Hematopoietic multipotent progenitor cell treated with erythropoietin and hydrocortisone succinate and interleukin-3 and kit ligand, for 4 days (in vitro differentiated cells): ENCODE data around the gene ARHGAP44.
"Not testable (repeated sequence)": the region's sequence is repeated elsewhere in the genome, so short reads cannot be mapped to it uniquely, and the experiment has no call there.

Experiments
- DNase-seq: peaks from one replicate; pipeline ENCODE4 v3.0.0-alpha.2; 2015

ARHGAP44 gene

DNA sequence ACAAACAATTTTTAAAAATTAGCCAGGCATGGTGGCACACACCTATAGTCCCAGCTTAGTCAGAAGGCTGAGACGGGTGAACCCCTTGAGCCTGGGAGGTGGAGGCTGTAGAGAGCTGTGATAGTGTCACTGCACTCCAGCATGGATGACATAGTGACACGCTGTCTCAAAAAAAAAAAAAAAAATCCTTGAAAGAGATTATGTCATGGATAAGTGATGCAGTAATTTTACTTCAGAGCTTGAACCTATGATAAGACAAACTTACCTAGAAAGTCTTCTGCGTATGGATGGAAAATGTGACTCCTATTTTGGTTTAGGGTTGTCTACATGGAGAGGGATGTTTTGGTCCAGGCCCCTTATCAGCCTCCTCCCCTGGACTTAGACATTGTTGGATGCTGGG lies 176.7 kb downstream of the ARHGAP44 start:
- DNase-seq = no peak

DNA sequence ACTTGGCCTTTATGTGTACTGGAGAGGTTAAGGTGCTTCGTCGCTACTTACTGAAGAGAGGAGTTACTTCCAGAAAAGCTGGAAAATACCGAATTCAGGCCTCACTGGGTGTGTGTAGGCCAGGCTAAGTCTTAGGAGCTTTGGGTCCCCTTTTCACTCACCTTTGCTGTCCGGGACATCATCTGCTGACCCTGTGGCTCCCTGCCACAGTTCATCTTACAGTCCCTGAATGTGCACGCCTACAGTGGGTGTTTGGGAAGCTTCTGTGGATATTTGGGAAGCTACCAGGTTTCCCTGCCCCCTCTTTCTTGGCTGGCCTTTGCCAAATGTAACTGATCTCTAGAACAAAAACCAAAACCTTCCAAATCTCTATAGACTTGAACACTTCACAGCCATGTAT lies 177.1 kb downstream of the ARHGAP44 start:
- DNase-seq = no peak

DNA sequence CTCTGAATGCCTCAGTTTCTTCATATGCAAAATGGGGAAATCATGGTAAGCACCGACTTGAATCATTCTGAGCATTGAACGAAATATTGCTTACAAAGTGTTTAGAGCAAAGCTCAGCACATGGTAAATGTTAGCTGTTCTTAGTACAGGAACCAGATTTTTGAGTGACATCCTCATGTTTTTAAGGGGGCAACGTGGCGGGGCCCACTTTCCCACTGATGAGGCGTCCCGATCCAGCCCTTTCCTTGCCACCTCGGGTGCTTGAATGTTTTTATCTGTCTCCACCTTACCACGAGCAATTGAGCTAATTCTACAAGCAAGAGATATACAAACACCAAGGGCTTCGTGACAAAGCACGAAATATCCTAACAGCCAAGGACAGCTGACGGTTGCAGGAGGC lies 178.7 kb downstream of the ARHGAP44 start:
- DNase-seq = no peak

DNA sequence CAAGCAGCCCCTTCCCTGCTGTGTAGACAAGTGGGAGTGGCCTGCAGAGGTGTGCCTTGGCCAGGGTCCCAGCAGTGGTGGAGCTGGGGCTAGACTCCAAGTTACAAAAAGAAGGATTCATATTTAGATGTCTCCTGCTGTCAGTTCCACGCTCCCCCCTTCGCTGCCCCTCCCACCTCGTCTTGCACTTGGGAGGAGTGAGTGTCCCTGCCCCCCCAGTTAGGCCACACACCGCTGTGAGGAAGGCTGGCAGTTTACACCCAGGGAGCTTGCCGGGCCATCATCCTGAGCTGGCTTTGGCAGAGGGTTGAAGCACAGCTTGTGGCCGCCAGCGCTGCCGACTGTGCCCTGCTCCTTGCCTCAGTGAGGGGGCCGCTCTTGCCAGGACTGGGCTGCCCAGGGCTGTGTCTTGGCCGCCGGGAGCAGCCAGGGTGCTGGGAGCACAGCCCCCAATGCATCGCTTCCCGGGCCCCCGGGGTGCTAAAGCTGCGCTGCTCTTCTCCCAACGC lies 184.3 kb downstream of the ARHGAP44 start:
- no peak for DNase-seq

DNA sequence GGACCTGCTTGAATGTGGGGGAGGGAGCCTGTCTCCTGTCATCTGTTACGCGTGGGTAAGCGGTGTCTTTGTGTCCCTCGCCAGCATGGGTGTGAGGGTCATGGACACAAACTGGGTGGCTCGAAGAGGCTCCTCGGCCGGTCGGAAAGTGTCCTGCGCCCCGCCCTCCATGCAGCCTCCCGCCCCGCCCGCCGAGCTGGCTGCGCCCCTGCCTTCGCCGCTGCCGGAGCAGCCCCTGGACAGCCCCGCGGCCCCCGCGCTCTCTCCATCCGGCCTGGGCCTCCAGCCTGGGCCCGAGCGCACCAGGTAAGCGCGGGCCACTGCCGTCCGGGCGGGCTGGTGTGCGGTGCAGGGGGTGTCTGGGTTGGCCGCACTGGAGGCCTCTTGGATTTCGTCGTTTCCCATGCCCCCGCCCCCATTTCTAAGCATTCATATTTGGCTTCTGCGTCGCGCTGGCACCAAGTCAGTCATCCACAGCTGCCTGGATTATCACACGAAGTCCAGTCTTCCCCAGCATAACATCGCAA lies 184.8 kb downstream of the ARHGAP44 start:
- DNase-seq = no peak

DNA sequence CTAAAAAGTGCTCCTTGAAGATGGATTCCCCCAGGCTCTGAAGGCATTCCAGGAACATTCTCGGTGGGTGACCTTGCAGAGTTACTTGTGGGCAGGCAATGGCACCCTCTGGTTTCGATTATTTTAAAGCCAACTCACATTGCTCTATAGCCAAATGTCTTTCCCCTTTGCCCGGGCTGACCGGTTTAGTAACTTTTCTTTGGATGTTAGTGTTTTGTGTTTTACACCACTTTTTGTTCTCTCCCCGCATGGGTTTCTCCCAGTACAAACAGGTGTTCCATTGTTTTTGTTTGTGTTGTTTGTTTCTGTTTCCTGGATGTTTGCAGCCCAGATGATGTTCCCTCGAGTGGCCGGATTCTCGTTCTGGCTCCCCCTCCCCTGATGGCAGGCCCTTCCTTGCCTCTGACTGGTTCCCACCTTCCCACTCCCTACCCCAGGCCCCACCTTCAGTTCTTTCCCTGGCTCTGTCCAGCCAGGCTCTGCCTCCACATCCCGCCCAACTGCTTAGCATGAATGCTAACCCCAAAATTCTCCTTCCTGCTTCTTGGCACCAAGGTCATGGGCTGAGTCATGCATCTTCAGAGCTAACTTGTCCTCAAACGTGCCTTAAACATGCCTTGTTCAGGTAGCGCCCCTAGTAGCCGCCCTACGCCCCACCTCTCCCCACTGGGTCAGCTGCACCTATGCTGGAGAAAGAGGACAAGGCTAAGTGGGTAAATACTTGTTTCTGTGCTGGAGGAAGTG lies 187.9 kb downstream of the ARHGAP44 start:
- no peak for DNase-seq

DNA sequence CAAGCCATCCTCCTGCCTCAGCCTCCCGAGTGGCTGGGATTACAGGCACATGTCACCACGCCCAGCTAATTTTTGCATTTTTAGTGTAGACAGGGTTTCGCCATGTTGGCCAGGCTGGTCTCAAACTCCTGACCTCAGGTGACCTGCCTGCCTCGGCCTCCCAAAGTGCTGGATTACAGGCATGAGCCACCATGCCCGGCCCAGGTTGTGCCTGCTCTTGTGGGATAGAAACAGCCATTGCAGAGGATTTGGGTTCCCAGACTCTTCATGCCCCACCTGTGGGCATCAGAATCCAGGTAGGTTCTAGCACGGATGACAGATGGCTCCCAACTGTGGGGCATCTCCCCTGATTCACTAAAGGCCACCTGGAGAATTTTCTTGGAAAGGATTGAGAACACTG lies 189.5 kb downstream of the ARHGAP44 start:
- not testable (repeated sequence) for DNase-seq

DNA sequence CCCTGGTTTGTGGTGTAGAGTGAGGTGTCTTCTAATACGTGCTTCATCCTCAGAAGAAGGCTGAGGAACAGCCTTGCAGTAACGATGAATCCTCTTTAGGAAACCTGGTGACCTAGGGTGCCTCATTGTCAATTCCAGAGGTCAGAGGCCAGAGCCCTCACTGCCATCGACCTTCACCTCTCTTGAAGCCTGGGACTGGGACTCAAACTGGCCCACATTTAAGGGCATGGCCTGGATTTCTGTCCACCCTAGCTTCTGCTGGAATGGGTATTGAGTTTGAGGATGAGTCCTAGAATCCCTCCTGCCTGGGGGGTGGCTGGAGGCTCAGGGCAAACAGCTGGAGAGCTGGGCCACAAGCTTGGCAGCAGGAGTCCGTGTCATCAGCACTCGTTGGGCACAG lies 189.9 kb downstream of the ARHGAP44 start:
- DNase-seq = no peak

DNA sequence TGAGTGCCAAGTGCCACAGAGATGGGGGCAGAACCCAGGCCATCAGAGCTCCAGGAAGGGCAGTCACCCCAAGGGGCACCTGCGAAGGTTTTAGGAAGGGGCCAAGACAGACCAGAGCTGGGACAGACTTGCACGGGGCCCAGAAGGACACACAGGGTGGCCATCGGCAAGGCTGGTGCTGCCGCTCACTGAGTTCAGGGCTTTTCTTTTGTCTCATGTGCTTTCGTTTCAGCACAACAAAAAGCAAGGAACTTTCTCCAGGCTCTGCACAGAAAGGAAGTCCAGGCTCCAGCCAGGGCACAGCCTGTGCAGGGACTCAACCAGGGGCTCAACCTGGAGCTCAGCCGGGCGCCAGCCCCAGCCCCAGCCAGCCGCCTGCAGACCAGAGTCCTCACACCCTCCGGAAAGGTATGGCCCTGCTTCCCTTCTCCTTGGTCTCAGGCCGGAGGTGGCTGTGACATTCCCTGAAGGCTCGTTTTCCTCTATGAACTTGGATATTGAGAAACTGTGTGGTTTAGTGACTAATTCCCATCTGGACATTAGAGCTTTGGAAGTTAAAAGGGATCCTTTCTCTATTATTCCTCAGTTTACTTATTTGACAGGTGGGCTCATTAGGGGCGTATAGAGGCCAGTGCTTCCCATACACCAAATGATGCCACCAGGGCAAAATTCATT lies 190.7 kb downstream of the ARHGAP44 start:
- no peak for DNase-seq

DNA sequence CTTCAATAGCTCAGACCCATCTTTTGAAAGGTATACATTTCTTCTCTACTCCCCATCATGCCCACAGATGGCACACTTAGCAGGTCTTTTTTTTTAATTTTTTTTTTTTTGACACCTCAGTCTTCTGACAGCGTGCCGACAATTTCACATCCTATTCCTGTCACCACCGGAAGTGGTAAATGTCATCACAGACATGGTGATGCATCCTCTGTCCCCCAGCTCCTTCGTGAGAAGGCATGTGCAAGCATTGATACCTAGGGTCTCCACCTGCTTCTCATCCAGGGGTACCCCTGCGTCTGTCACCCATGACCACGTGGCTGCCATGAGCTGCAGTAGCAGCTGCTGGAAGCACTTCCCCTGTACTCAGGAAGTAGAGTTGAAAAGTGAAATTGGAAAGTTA lies 192.9 kb downstream of the ARHGAP44 start:
- no peak for DNase-seq

DNA sequence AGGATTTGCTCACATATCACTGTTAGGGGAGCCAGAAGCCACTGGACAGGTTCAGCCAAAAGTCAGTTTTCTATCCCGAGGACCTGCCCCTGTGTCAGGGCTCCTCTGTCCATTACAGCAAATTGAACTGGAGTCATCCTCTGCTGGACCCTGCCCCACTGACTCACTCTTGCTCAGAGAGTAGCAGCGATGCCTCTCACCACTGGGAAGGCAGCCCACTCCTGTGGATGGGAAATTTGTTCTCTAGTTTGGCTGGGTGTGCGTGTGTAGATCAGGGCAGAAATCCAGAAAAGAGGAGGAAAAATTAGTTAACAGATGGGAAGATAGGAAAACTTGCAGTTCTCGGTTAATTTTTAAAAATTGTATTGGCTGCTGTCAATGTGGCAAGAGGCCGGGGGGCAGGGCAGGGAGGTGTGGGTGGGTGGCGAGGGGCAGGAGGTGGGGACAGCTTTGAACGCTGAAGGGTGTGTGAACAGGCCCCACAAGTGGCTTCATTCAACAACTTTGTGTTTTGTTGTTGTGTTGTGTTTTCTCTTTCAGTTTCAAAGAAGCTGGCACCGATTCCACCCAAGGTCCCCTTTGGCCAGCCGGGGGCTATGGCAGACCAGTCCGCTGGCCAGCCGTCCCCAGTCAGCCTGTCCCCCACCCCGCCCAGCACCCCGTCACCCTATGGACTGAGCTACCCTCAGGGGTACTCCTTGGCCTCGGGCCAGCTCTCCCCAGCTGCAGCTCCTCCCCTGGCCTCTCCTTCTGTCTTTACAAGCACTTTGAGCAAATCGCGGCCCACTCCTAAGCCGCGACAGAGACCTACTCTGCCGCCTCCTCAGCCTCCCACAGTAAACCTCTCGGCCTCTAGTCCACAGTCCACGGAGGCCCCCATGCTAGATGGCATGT lies 194.9 kb downstream of the ARHGAP44 start:
- DNase-seq = no peak

DNA sequence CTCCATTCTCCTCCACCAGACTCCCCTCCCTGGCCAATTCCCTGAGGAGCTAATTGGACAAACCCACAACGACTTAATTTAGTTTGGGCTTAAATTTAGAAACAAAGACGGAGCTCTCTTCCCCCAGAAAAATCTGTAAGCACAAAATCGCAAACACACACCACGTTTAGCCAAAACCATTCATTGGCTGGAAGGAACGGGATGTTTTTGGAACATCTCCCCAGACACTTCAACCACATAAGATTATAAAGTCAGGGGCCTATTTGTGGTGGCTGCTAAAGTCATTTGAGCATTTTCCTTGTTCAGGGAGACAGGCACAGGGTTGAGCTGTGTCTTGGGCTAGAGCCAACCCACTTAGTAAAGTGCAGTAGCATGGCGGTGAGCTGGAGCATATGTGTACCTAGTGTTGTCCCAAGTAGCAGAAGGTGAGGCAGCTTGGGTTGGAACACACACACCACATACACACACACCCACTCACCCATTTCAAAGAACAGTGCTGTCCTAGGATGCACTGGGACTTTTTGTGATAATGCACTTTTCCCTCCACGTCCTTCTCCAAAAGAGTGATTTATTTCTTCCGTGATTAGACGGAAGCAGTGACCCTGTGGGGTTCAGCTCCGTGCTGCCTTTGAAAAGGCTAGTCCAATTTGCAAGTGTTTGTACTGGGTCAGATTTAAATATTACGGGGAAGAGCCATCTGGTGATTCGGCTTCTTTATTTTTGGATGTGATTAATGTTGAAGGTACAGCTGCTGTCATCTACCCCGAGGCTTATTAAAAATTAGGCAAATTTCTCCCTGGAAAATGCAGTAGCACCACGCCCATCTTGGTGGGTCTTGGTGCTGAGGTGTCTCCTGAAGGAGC lies 196.4 kb downstream of the ARHGAP44 start:
- no peak for DNase-seq

DNA sequence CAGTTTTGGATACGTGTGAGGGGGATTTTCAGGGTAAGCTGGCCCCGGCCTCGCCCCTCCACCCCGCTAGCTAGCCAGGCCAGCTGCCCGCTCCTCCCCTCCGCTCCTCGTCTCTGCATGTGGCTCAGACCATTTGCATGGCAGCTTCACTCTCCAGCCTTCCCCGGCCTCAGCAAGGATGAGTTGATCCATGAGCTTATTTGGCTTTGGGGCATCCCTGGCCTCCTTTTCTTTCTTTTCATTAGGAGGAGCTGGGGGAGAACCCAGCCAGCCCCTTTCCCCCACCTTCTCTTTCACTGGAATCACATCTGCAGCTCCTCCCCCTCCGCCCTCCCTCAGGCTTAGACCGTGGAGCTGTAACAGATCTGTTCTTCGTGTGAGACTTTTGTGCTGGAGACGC lies 197.8 kb downstream of the ARHGAP44 start:
- no peak for DNase-seq

DNA sequence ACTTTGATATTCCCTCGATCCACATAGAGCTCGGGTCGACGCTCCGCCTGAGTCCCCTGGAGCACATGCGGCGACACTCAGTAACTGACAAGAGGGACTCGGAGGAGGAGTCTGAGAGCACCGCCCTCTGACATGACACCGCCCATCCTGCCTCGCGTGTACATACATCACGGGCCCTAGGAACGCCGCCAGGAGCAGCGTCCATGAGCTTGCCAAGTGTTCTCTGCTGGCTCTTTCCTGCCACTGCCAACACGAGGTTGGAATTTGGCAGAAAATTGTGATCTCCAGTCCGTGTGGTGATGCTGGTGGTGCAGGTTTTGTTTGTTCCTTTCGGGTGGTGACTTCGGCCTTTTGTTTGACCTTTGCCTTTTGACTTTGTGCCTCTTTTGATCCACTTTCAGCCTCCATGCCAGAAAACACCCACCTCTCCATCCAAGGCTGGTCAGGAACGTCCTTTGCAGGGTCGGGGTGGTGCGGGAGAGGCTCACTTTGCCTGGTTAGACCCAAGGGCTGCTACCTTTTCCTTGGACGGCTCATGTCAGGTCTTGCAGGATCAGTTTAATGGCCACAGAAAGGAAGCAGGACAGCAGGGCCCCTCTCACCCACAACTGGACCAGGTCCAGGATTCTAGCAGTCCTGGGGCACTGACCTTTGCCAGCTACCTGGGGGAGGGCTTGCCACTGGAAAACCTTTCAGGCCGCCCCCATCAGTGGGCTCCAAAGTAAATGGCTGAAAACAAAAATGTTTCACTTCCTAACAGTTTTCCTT lies 200.9 kb downstream of the ARHGAP44 start:
- no peak for DNase-seq

DNA sequence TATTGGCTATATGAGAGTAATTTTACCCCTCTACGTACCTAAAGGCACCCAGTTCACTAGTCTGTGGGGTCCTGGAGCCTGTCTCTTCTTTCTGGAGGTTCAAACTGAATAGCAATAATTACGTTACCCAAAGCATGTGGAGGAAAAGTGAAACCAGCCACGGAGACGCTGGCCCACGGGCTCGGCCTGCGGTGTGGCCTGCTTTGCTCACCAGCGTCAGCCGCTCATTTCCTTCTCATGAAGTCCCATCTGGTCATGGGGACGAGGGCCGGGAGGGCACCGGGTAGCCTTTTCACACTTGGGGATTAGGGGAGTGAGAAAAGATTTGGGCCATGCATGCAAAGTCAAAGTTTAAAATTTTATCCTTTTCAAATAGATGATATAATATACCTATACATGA lies 201.6 kb downstream of the ARHGAP44 start:
- no peak for DNase-seq

DNA sequence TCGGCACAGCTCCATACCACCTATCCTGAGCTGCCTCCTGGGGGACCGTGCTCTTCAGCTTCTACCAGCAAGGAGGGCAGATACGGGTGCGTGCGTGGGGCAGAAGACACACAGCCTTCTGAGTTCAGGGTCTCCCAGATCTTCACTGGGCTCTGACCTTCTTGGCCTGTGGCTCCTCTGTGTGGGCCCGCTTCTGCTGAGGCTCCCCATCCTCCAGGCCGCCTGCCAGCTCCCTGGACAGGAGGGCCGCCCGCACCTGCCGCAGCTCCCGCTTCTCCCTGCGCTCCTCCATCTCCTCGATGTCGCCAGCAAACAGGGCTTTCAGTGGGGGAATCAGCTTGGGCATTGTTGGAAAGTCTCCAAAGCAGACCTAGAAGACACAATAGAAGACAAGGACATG lies 203.4 kb downstream of the ARHGAP44 start:
- DNase-seq = no peak

DNA sequence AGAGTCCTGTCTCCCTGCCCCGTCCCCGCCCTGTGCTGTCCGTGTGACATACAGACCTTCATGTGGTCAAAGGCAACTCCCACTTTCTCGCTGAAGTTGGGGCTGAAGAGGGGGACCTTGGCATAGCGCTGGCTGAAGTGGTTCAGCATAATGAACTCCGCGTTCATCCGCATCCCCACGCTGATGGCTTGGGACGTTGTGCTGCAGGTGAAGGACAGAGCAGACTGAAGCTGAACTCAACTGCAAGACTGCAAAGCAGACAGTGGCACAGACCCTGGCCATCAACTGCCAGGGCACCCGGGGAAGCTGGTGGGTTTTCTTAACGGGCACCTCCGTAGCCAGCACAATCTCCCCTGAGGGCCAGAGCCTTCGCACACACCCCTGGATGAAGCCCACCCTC lies 204.3 kb downstream of the ARHGAP44 start:
- no peak for DNase-seq

DNA sequence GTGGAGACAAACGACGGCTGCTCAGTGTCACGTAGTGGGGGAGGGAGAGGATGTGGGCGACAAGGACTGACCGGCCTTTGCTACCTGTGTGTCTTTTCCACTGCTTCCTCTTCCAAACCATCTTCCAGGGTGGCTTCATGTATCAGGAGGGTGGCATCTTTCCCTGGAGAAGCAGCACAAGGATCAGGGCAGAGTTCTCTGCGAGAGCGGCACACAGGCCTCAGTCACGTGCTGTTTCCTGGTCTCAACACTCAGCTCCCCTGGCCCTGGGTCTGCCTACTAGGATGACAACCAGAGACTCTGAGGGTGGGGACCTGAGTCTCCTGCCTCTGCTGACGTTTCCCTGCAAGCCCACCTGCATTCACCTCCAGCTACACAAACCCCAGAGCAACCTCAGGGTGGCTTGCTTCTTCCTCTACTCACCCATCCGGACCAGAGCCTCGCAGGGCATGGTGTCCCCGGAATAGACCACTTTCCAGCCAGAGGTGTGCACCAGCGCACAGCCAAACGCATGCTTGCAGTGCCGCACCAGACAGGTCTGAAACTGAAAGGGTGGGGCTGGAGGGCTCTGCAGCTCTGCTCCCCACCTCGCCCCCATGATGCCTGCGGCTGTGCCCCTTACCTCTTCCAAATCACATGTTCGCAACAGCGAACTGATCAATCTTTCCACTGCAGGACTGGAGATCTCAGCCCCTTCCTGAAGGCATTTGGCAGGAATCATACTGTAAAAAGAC lies 205.2 kb downstream of the ARHGAP44 start:
- no peak for DNase-seq

DNA sequence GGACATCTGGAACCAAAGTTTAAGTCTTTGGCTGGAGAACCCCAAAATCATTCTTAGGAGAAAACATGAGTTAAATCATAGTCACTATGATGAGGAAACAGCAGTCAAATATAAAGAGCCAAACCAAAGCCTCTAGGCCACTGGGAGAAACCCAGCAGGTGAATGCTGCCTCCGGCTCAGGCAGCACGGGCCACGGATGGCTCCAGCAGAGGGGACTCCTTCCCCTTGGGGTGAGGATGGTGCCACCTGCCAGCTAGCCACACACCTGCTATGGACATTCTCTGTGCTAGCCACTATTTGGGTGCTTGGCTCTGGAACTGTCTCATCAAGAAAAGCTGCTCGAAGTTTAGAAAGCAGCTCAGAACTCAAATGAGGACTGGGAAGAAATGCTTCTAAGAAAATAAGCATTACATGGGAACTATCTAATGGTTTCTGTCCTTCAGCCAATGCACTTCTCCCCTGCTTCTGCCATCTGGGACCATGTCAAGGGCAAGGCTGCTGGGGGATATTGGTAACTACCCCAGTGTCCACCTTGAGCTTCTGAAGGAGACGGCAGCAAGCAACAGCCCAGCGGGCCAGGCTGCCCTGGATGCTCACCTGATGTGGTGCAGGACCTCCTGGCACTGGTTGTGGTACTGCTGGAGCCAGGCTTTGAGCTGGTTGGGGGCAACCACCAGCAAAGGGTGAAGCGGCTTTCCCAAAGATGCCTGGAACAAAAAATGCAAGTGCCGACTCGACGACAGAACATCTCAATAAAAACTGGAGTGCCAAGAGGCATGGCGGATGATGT lies 206.0 kb downstream of the ARHGAP44 start:
- no peak for DNase-seq

DNA sequence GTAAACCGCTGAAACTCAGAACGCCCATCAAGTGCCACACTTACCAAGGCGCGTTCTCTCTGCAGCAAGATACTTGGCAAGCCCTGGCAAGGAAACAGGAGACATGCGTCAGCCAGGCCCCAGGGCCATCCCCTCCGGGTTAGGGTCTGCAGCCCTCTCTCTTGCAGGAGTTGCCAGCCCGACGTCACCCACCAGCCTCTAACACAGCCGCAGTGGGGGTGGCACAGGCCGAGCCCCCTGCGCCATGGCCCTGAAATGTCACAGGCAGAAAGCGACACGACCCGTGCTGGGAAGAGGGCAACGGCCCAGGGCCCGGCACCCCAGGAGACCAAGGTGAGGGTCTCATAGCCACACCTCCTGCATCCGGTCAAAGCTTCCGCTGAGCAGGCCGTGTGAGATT lies 206.6 kb downstream of the ARHGAP44 start:
- DNase-seq = no peak
